ENCODE results near the gene WDFY2.
"Not testable (repeated sequence)": the region's sequence is repeated elsewhere in the genome, so short reads cannot be mapped to it uniquely, and the experiment has no call there.

WDFY2 gene

GRCh38 chr13:51668580-51669195, 84.4 kb downstream of the WDFY2 start:
- peak; percentile 19 for DNase-seq

DNA sequence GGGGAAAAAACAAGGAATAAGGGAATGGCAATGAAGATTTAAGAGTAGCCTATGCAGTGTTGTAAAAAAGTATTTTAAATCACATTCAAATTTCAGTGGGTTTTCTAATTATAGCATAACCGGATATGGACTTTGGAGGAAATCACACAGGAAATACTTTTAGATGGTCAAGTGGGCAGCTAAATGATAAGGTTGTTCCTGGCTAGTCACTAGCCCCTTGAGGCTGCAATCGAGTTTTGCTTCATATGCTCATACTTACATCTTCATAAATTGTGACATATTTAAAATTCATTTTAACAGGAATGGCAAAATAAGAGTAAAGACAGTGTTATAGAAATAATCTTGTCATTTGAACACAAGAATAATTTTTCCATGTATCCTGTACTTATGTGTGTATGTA, 88.9 kb downstream of the WDFY2 start:
- DNase-seq, result no peak

DNA sequence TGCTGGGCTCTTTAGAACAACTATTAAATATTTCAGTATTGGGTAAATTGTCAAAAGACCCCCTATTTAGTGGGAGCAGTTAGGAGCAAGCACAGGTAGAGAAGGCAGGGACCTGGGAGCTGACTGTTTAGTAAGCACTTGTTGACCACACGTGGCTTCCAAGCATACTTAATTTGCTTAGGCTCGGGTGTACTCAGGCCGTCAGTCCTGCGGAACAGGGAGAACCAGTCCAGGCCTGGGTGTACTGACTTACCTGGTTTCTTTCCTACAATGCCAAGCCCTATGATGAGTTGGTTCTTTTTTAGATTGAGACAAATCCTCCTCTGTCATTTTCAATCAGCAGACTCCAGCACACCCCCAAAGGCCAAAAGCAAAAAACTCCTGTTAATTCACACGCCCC, 90.0 kb downstream of the WDFY2 start:
- DNase-seq, result no peak

GRCh38 chr13:51675385-51675784, 91.1 kb downstream of the WDFY2 start:
- DNase-seq, result no peak

DNA sequence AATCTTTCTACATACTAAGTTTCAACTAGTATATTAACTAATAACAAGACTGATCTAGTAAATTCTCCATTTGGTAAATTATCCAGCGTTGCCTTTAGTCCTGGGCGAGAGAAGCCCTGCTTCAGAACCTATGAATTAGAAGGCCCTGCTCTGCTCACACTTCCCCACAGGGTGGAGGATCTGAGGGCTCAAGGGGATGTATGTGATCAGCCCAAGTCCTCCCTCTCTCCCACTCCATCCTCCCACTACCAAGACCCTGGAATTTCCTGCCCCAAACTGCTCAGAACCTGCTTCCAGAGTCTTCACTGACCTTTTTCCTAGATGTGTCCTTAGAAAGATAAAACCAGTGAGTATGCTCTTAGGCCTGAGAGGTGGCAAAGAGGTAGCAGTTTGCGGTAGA, 91.6 kb downstream of the WDFY2 start:
- DNase-seq, result no peak

GRCh38 chr13:51676739-51677138, 92.5 kb downstream of the WDFY2 start:
- no peak for DNase-seq

GRCh38 chr13:51678420-51678819, 94.2 kb downstream of the WDFY2 start:
- no peak for DNase-seq

GRCh38 chr13:51679616-51680015, 95.4 kb downstream of the WDFY2 start:
- no peak for DNase-seq

DNA sequence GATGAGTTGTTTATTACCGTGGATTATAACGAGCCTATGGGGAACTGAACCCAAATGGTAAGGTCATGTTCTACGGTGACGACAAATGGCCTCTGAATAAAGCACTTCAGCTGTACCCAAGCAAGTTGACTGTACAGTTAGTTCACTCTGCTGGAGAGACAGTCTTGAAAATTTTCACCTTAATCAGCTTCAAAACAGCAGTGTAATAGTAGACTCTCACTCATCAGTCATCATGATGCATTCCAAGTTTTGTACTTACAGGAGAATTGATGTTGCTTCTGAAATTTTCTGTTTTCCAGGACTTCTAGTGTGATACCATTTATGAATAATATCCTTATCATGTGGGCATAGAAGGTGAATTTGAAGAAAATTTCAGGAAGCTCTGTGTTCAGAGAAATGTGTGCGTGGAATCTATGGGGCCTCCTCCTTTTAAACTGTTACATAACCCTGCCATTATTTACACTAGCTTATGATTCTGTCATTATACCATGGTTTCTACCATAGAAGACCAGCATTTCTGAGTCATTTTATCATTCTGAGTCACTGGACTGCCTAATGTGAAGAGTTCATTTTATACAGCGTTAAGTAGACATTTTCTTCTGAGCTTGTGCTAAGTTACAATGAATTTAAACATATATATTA, 96.9 kb downstream of the WDFY2 start:
- DNase-seq, result no peak

GRCh38 chr13:51682686-51683085, 98.4 kb downstream of the WDFY2 start:
- no peak for DNase-seq

- DNase-seq, result peak; percentile 54
Measured at GRCh38 chr13:51683597-51683996, 99.3 kb downstream of the WDFY2 start.

- no peak for DNase-seq
Measured at GRCh38 chr13:51684076-51684475, 99.8 kb downstream of the WDFY2 start.

GRCh38 chr13:51687947-51688714, 103.9 kb downstream of the WDFY2 start:
- DNase-seq, result peak; percentile 12

DNA sequence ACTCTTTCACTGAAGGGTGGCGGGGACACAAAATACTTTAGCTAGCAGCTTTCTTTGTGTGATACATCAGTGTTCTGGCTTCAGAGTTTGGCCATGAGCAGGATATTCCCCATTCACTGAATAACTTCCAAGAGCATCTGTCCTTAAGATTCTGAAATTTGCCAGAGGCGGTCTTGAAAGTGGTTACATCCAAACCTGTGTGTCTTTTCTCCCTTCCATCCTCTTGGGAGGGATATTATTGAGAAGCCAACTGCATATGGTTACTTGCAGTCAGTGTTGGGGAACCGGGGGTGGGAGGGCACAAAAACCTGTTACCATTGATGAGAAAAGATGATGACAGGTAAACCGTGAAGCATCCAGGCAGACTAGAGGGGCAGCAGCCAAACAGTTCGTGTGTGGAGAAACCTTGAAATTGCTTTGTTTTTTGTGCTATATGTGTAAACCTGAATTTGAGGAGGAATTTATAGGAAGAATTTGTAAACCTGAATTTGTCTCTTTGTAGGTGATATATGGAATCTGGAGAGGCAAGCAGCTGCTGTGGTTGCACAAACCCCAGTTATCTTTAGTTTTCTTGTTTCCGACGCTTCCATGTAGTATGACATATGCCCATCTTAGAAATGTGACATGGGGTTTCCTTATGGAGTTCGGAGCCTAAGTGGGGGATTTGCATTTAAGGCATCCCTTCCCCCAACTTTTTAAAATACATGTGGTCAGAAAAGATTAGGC, 104.8 kb downstream of the WDFY2 start:
- DNase-seq, result no peak

DNA sequence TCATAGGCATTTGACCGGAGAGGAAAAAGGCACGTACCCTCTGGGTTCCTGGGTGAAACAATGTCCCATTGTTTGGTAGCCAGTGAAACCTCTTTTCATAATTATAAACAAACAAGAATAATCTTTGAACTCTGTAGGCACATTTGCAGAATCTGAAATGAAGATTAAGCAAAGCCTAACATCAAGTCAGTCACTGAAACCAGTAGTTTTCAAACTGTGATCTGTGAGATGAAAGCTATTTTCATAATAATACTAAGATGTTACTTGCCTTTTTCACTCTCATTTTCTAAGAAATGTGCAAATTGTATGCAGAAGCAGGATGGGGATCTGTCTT, 105.4 kb downstream of the WDFY2 start:
- no peak for DNase-seq

GRCh38 chr13:51695677-51696076, 111.4 kb downstream of the WDFY2 start:
- DNase-seq, result not testable (repeated sequence)

GRCh38 chr13:51697181-51697580, 112.9 kb downstream of the WDFY2 start:
- DNase-seq, result no peak

GRCh38 chr13:51697855-51698254, 113.6 kb downstream of the WDFY2 start:
- DNase-seq, result no peak

- DNase-seq, result no peak
Measured at GRCh38 chr13:51698352-51698751, 114.1 kb downstream of the WDFY2 start.

- no peak for DNase-seq
Measured at GRCh38 chr13:51704399-51705313, 120.4 kb downstream of the WDFY2 start.

DNA sequence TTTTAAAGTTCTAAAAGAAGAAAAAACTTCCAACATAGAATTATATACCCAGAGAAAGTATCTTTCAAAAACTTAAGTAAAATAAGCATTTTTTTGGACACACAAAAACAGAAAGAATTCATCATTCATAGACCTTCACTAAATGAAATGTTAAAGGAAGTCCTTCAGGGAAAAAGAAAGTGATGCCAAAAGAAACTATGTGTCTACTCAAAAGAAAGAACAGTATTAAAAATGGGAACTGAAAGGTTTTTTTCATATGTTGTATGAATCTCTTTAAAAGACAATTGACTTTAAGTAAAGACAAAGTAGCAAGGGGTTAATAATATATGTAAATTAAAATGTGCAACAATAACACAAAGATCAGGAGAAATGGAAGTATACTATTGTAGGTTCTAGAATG, 123.2 kb downstream of the WDFY2 start:
- DNase-seq, result no peak

DNA sequence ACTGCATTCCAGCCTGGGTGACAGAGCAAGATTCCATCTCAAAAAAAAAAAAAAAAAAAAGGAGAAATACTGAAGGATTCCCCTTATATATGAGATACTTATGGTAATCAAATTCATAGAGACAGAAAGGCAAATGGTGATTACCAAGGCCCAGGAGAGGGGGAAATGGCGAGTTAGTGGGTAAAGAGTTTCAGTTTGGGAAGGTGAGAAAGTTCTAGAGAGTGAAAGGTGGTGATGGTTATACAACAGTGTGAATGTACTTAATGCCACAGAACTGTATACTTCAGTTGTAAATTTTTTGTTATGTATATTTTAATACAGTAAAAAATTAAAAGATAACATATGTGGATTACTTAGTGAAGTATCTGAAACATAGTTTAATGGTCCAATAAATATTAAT, 129.5 kb downstream of the WDFY2 start:
- DNase-seq, result no peak

All from NCI-H69 (cell line).